Vagina (tissue), 2 donors: ENCODE results near the gene SF3B2. TPM values are rescaled to one million over a fixed set of nuclear protein-coding genes. Genes with fewer than 3 reads are reported as not detected.
"Not testable (repeated sequence)": the region's sequence is repeated elsewhere in the genome, so short reads cannot be mapped to it uniquely, and the experiment has no call there.

ENCODE experiments used
- DNase-seq, 2 donors: peaks; one replicate each; pipeline ENCODE4 v3.0.0-alpha.2; 2017; ENCODE audit errors: extremely low spot score in 2 of 2
- H3K27ac ChIP-seq: fragments of 200-600 bp; sonication (generic); one replicate; pipeline ENCODE4 v1.5.1; 2019
- H3K27me3 ChIP-seq: fragments of 200-600 bp; sonication (generic); one replicate; pipeline ENCODE4 v1.5.1; 2019
- H3K36me3 ChIP-seq, 2 donors: fragments of 200-600 bp; sonication (generic); one replicate each; pipeline ENCODE4 v1.5.1; 2017 to 2019
- H3K4me1 ChIP-seq: fragments of 200-600 bp; sonication (generic); one replicate; pipeline ENCODE4 v1.5.1; 2019
- H3K4me3 ChIP-seq, 2 donors: fragments of 200-600 bp; sonication (generic); 1 replicate in 1 of 2; 2 replicates in 1 of 2; pipeline ENCODE4 v1.5.1; 2016 to 2019
- H3K9me3 ChIP-seq: fragments of 200-600 bp; sonication (generic); one replicate; pipeline ENCODE4 v1.5.1; 2019
- POLR2A ChIP-seq, 2 donors: fragments of 450-650 bp; IDR thresholded peaks; one replicate each; pipeline ENCODE4 v1.6.1; 2017; ENCODE audit warnings: antibody characterized with exemption in 2 of 2, mild to moderate bottlenecking in 2 of 2, moderate library complexity in 2 of 2
- POLR2AphosphoS5 ChIP-seq, 2 donors: sonication (generic); formaldehyde crosslinking; IDR thresholded peaks; one replicate each; pipeline ENCODE4 v1.9.0; 2017; ENCODE audit warnings: antibody characterized with exemption in 2 of 2, mild to moderate bottlenecking in 2 of 2, low read depth in 1 of 2; ENCODE audit not compliant: insufficient read depth in 1 of 2
- intact Hi-C: fragments of 100-400 bp; cut with DNase I; formaldehyde crosslinking; loops from one replicate; pipeline ENCODE4 v1.15.1; 2023
- total RNA-seq: library from RNA; depleted of rRNA; stranded (reverse); fragments of >200 nt; gene quantifications from one replicate; pipeline ENCODE4 v1.2.3, GENCODE V29; 2016
- TF ChIP-seq, protein P1 (sequence below), 3 experiments: fragments of 450-650 bp in 2 of 3; fragments of 200-600 bp in 1 of 3; sonication (generic) in 1 of 3; IDR thresholded peaks; one replicate each; pipeline ENCODE4 v1.5.1; 2017 to 2019; ENCODE audit warnings: antibody characterized with exemption in 3 of 3, mild to moderate bottlenecking in 2 of 3, moderate library complexity in 2 of 3

The SF3B2 gene
- total RNA-seq, 1 donor from 2014 or later = 107 TPM

DNA sequence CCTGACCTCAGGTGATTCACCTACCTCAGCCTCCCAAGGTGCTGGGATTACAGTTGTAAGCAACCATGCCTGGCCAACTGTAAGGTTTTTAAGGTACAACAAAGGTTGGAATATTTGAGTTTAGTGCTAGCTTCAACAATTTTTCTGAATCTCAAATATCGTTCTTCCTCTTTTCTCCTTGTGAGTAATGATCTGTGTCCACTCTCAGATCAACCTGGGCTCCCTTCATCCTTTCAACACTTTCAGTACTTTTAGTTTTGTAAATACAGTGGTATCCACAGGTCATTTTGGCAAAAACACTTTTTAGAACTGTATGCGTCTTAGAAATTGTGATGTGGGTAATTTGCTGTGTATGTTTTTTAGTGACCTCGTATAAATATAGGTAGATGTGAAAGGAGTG lies 25.8 kb downstream of the SF3B2 start:
- DNase-seq = no peak
- Histone ChIP-seq H3K27ac (no peak overlapping the region), H3K27me3 (no peaks in the 10 kb centered on the region), H3K9me3 (no peaks in the 10 kb centered on the region), H3K36me3 (peaks cover 0 to 9% of the 10 kb centered on the region in 2 donors), H3K4me1 (peaks cover 47% of the 10 kb centered on the region), H3K4me3 (no peak overlapping the region)
- intact Hi-C loops = no loop called here
- TF ChIP-seq, protein P1, sequence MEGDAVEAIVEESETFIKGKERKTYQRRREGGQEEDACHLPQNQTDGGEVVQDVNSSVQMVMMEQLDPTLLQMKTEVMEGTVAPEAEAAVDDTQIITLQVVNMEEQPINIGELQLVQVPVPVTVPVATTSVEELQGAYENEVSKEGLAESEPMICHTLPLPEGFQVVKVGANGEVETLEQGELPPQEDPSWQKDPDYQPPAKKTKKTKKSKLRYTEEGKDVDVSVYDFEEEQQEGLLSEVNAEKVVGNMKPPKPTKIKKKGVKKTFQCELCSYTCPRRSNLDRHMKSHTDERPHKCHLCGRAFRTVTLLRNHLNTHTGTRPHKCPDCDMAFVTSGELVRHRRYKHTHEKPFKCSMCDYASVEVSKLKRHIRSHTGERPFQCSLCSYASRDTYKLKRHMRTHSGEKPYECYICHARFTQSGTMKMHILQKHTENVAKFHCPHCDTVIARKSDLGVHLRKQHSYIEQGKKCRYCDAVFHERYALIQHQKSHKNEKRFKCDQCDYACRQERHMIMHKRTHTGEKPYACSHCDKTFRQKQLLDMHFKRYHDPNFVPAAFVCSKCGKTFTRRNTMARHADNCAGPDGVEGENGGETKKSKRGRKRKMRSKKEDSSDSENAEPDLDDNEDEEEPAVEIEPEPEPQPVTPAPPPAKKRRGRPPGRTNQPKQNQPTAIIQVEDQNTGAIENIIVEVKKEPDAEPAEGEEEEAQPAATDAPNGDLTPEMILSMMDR (IDR thresholded peaks at IDR 0.05) = no peak
- no peak for TF ChIP-seq POLR2AphosphoS5 (IDR thresholded peaks at IDR 0.05; ENCODE audit: insufficient read depth in 1 of 2, low read depth in 1 of 2)
- no peak for TF ChIP-seq POLR2A (IDR thresholded peaks at IDR 0.05)

DNA sequence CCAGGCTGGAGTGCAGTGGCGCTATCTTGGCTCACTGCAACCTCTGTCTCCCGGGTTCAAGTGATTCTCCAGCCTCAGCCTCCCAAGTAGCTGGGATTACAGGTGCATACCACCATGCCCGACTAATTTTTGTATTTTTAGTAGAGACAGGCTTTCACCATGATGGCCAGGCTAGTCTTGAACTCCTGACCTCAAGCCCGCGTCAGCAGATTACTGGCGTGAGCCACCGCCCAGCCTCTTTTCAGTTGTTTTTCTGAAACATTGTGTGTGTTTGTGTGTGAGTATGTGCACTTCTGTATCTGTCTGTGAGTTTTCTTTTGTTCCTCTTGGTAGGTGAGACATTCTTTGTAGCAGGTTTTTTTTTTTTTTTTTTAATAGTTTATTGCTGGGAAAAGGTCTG lies 26.8 kb downstream of the SF3B2 start:
- intact Hi-C loops, H3K4me3 ChIP-seq, H3K9me3 ChIP-seq, H3K27me3 ChIP-seq, H3K27ac ChIP-seq, DNase-seq, H3K36me3 ChIP-seq: not testable (repeated sequence)
- peaks cover 52% of the 10 kb centered on the region for H3K4me1 ChIP-seq

DNA sequence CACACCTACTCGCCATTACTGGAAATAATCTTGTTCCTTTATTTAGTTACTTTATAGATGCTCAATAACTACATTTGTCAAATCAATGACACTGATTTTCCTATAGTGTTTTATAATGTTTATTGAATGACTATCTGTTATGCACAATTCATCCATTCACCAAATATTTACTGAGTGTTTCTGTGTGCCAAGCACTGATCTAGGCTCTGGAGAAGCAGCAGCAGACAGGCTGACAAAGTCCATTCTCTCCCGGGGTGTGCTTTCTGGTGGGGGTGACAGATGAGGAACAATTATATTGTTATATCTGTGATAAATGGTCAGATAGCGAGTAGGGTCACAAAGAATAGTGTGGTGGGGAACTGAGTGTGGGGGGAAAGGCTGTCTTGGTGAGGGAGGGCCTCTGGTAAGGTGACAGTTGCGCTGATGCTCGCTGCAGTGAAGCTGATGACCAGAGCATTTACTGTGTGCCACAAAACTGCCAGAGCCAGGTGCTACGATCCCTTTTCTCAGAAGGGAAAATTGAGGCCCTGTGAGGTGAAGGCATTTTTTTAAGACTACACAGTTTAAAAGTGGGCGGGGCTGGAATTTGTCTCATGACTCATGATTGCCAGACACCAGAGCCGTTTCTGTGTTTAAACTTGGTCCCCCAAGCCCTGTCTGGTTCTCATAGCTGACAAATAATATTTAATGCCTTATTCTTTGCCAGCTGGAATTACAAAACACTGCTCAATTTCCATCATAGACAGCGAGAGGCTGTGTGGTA lies 28.1 kb downstream of the SF3B2 start:
- DNase-seq = no peak
- no peaks in the 10 kb centered on the region for H3K36me3 ChIP-seq
- TF ChIP-seq POLR2A (IDR thresholded peaks at IDR 0.05) (no peak), POLR2AphosphoS5 (IDR thresholded peaks at IDR 0.05; ENCODE audit: insufficient read depth in 1 of 2, low read depth in 1 of 2) (no peak)
- TF ChIP-seq, protein P1 (IDR thresholded peaks at IDR 0.05) = no peak
- H3K4me3 ChIP-seq = no peak overlapping the region
- no peaks in the 10 kb centered on the region for H3K9me3 ChIP-seq
- intact Hi-C loops = no loop called here
- H3K27me3 ChIP-seq = no peaks in the 10 kb centered on the region
- peaks cover 65% of the 10 kb centered on the region for H3K4me1 ChIP-seq
- peak overlapping the region; percentile 63 for H3K27ac ChIP-seq

DNA sequence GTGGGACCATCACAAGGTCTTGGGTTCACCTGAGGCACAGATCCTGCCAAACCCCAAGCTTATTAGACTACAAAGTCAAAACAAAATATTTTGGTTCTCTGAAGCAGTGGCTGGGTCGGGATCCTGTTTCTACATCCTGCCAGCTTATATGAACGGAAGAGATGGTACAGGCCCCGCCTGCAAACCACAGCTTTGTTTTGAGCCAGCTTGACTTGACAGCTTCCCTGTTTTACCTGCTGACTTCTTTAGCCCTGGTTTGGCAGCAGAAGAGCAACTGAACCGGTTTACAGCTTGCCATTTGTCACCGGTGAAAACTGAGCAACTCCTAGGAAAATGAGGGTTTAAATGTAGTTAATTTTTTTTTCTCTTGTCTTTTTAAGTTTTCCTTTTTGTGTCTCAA lies 29.3 kb downstream of the SF3B2 start:
- no peaks in the 10 kb centered on the region for H3K27me3 ChIP-seq
- H3K4me1 ChIP-seq = peaks cover 66% of the 10 kb centered on the region
- H3K27ac ChIP-seq = peak overlapping the region; percentile 63
- no peaks in the 10 kb centered on the region for H3K36me3 ChIP-seq
- H3K4me3 ChIP-seq = no peak overlapping the region
- no peaks in the 10 kb centered on the region for H3K9me3 ChIP-seq
- TF ChIP-seq, protein P1 (IDR thresholded peaks at IDR 0.05) = no peak
- peak in 1 of 2 donors; percentile 87 for TF ChIP-seq POLR2AphosphoS5 (IDR thresholded peaks at IDR 0.05; ENCODE audit: insufficient read depth in 1 of 2, low read depth in 1 of 2)
- peak in 1 of 2 donors; percentile 10 for TF ChIP-seq POLR2A (IDR thresholded peaks at IDR 0.05)
- intact Hi-C loops = no loop called here
- DNase-seq = no peak

DNA sequence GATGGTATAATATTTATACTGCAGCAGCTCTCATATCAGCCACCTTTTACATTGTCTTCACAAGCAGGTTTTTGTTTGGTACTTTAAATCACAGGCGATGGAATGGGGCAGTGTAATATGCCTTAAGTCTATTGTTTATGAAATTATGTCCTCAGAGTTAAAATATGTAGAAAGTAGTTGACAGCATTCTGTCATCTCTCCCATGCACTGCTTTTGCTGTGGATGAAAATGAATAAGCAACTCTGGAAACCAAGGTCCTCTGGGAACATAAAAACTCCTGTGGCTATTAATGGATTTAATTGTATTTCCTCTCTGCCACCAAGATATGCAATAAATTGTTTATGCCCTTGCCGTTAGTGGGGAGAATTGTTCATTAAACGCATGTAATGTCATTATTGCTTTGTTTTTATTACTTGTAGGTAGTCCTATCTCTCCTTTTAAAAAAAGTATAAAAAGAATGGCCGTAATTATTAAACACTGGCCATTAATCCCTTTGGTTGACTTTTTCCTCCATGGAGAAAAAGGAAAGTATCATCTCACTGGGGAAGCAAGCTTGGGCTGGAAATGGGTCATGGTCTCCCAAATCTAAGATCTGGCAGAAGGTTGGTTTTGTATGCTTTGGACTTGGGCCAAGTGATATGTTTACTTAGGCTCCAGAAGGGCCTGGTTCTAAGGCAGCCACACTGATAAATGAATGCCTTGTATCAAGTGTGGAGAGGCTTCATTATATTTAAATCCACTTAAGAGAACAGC lies 31.0 kb downstream of the SF3B2 start:
- H3K36me3 ChIP-seq = no peaks in the 10 kb centered on the region
- TF ChIP-seq, protein P1 (IDR thresholded peaks at IDR 0.05) = no peak
- TF ChIP-seq POLR2AphosphoS5 (IDR thresholded peaks at IDR 0.05; ENCODE audit: insufficient read depth in 1 of 2, low read depth in 1 of 2) = no peak
- TF ChIP-seq POLR2A (IDR thresholded peaks at IDR 0.05) = no peak
- DNase-seq = no peak
- intact Hi-C loops = no loop called here
- H3K4me3 ChIP-seq = no peak overlapping the region
- no peaks in the 10 kb centered on the region for H3K9me3 ChIP-seq
- H3K4me1 ChIP-seq = peaks cover 66% of the 10 kb centered on the region
- H3K27me3 ChIP-seq = no peaks in the 10 kb centered on the region
- peak overlapping the region; percentile 63 for H3K27ac ChIP-seq
